AG09309 (cell line): ENCODE results near the gene ZNF592.

ENCODE experiments used
- DNase-seq: peaks from one replicate; pipeline ENCODE4 v3.0.0-alpha.2; 2010; ENCODE audit warnings: low read depth
- H3K4me3 ChIP-seq: 2 replicates; pipeline ENCODE4 v1.5.1; 2011; ENCODE audit warnings: mild to moderate bottlenecking, low read depth, low read length, moderate library complexity; ENCODE audit not compliant: control insufficient read depth
- TF ChIP-seq, protein P1 (sequence below): IDR thresholded peaks from 2 replicates; pipeline ENCODE4 v1.5.1; 2011; ENCODE audit warnings: mild to moderate bottlenecking, low read depth, low read length, inconsistent platforms; ENCODE audit not compliant: insufficient read depth, control insufficient read depth; ENCODE audit errors: missing control alignments

The ZNF592 gene

DNA sequence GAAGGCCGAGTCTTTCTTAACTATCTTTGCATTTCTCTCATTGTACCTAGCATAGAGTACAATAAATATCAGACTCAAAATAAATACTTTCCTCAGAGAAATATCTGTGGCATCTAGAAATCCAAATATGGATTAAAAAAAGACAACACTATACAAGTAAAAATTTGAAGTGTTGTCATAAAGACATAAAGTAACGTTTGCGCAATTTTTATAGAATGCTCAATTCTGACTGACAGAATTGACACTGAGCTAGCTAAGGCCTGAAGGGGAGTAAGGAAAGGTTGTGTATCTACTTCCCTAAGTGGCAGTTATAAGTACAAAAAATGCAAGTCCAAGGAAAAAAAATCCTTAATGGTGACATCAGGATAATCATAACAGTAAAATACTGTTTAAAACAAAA lies 33.6 kb upstream of the ZNF592 start:
- no peak for DNase-seq
- peak overlapping the region; percentile 81 for H3K4me3 ChIP-seq
- TF ChIP-seq, protein P1, sequence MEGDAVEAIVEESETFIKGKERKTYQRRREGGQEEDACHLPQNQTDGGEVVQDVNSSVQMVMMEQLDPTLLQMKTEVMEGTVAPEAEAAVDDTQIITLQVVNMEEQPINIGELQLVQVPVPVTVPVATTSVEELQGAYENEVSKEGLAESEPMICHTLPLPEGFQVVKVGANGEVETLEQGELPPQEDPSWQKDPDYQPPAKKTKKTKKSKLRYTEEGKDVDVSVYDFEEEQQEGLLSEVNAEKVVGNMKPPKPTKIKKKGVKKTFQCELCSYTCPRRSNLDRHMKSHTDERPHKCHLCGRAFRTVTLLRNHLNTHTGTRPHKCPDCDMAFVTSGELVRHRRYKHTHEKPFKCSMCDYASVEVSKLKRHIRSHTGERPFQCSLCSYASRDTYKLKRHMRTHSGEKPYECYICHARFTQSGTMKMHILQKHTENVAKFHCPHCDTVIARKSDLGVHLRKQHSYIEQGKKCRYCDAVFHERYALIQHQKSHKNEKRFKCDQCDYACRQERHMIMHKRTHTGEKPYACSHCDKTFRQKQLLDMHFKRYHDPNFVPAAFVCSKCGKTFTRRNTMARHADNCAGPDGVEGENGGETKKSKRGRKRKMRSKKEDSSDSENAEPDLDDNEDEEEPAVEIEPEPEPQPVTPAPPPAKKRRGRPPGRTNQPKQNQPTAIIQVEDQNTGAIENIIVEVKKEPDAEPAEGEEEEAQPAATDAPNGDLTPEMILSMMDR: no peak

DNA sequence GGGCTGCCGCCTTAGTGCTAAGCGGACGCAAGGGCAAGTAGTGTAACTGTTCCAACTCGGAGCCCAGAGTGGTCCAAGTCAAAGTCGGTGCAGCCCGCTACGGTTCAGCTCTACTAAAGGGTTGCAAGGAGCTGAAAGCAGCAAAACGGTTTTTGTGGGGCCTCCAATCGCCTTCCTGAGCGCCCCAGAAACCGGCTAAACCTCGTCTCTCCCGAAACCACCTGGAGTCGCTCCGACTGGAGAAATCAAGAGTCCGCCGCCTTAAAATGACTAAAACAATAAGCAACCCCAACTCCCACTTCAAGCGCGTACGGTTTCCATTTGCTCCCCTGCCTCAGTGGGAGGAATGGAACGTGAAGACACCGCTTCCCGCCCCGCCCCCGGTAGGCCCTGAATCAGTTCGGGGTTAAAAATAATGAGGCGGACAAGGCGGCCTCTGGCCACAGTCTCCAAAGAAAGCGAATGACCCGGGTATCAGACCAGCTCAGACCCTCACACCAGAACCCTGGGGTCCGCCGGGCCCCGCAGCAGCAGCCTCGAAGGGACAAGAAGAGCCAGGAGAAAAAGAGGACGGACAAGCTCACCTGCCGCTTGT lies 32.9 kb upstream of the ZNF592 start:
- DNase-seq: no peak
- TF ChIP-seq, protein P1: no peak
- peak overlapping the region; percentile 81 for H3K4me3 ChIP-seq

DNA sequence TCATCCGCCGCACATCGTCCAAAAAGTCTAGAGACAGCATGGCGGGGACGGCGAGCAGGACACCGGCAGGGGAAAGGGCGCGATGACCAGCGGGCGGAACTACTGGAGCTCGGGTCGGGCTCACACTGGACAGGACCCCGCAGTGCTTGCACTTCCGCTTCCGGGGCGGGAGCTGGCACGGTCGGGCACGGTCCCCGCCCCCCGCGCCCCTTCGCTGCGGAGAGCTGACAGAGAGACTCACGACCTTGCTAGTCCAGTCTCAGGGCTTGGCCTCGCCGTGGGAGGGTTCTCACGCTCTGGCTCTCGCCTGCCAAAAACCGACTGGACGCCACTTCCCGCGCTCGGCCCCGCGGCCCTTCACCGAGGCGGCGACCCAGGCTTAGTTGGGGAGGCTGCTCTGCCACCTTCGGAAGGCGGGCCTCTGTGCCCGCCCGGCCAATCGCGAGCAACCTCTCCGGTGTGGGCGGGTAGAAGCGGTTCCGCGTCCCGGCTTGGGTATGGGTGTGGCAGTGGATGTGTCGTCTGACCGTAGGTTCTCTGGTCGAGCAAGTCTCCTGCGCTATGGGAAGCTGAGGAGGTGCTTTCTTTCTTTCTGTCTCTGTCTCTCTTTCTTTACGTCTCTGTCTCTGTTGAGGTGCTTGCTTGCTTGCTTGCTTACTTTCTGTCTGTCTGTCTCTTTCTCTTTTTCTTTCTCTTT lies 32.2 kb upstream of the ZNF592 start, which contains the start of gene SEC11A:
SEC11A (minus strand) TSS at position 104 of the 697 bp plus-strand sequence; CDS start at position 40, 64 bp downstream.
- peak; percentile 71 for DNase-seq
- H3K4me3 ChIP-seq: peak within 1 kb of the TSS; percentile 81
- TF ChIP-seq, protein P1: no peak

DNA sequence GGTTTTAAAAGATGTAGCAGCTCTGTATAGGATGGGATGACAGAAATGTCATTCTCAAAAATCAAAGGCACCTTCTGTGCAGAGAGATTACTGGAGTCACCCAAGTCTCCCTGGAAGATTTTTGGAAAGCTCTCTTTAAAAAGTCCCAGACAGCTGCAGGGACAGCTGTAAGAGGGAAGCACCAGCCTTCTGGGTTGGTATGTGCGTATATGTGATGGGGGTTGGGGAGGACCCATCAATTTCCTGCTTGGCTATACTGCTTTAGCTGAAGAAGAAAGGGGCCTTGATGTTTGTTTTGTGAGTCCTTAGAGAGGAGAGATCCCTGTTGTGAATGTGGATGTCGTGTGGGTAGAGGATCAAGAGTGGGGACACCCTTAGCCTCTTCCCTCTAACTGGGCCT lies 27.0 kb upstream of the ZNF592 start:
- TF ChIP-seq, protein P1: no peak
- no peak for DNase-seq
- H3K4me3 ChIP-seq: no peak overlapping the region

DNA sequence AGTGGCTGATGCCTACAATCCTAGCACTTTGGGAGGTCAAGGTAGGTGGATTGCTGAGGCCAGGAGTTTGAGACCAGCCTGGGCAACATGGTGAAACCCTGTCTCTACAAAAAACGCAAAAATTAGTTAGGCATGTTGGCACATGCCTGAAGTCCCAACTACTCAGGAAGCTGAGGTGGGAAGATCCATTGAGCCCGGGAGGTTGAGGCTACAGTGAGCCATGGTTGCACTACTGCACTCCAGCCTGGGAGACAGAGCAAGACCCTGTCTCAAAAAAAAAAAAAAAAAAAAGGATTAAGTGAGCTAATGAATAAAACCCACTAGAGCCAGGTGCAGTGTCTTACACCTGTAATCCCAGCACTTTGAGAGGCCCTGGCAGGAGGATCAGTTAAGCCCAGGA lies 25.8 kb upstream of the ZNF592 start:
- TF ChIP-seq, protein P1: no peak
- DNase-seq: no peak
- no peak overlapping the region for H3K4me3 ChIP-seq

DNA sequence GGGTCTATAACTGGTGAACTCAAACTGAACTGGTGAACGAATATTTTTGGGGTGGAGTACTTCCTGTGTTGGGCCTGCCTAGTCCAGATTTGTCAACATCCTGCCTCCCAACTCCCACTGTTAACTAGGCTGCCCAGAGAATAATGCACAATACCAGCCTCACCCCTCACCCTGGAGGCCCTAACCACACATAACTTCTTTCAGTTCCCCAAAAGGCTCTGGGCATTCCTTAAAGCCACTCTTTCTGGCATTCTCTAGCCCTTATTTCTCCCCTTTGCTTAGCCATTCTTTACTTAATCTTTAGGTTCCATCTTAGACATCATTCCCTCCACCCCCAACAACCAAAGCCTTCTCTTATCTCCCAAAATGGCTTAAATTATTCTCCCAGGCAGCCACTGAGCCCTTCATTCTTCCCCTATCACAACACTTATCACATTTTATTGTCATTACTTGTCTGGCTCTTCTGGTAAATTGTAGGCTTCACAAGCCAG lies 23.3 kb upstream of the ZNF592 start:
- no peak for DNase-seq
- TF ChIP-seq, protein P1: no peak
- H3K4me3 ChIP-seq: no peak overlapping the region
